Hepatocyte (in vitro differentiated cells): Measurements from ENCODE around the gene BCL2A1. TPM values are rescaled to one million over a fixed set of nuclear protein-coding genes. Genes with fewer than 3 reads are reported as not detected.

Experiments
- DNase-seq: peaks from one replicate; pipeline ENCODE4 v3.0.0-alpha.2; 2016; ENCODE audit warnings: low spot score
- H2AFZ ChIP-seq: fragments of 200-600 bp; sonication (generic); 2 replicates; pipeline ENCODE4 v1.6.0; 2016; ENCODE audit warnings: antibody characterized with exemption, mild to moderate bottlenecking
- H3K27ac ChIP-seq: fragments of 200-600 bp; sonication (generic); 2 replicates; pipeline ENCODE4 v1.5.1; 2016; ENCODE audit warnings: mild to moderate bottlenecking
- H3K27me3 ChIP-seq: fragments of 200-600 bp; sonication (generic); 2 replicates; pipeline ENCODE4 v1.6.1; 2016
- H3K36me3 ChIP-seq: fragments of 200-600 bp; sonication (generic); replicated peaks from 2 replicates; pipeline ENCODE4 v1.5.1; 2016; ENCODE audit warnings: low read depth; ENCODE audit not compliant: insufficient read depth
- H3K4me1 ChIP-seq: fragments of 200-600 bp; sonication (generic); 2 replicates; pipeline ENCODE4 v1.5.1; 2016; ENCODE audit warnings: mild to moderate bottlenecking, moderate library complexity; ENCODE audit not compliant: insufficient read depth
- H3K4me2 ChIP-seq: fragments of 200-600 bp; sonication (generic); 2 replicates; pipeline ENCODE4 v1.6.0; 2016
- H3K4me3 ChIP-seq: fragments of 200-600 bp; sonication (generic); 2 replicates; pipeline ENCODE4 v1.5.1; 2016; ENCODE audit warnings: mild to moderate bottlenecking
- H3K79me2 ChIP-seq: fragments of 200-600 bp; sonication (generic); 2 replicates; pipeline ENCODE4 v1.6.0; 2017; ENCODE audit warnings: mild to moderate bottlenecking
- H3K9me2 ChIP-seq: fragments of 200-600 bp; sonication (generic); replicated peaks from 2 replicates; pipeline ENCODE4 v1.6.0; 2017; ENCODE audit warnings: mild to moderate bottlenecking; ENCODE audit not compliant: insufficient read depth
- H3K9me3 ChIP-seq: fragments of 200-600 bp; sonication (generic); 2 replicates; pipeline ENCODE4 v1.5.1; 2016; ENCODE audit warnings: low read depth, mild to moderate bottlenecking
- H4K20me1 ChIP-seq: fragments of 200-600 bp; sonication (generic); 2 replicates; pipeline ENCODE4 v1.6.0; 2016; ENCODE audit warnings: mild to moderate bottlenecking; ENCODE audit not compliant: insufficient read depth, poor library complexity, severe bottlenecking
- EZH2 ChIP-seq: fragments of 200-600 bp; sonication (generic); IDR thresholded peaks from 2 replicates; pipeline ENCODE4 v1.6.1; 2016; ENCODE audit warnings: antibody characterized with exemption, mild to moderate bottlenecking, borderline replicate concordance
- EZH2phosphoT487 ChIP-seq: fragments of 200-600 bp; sonication (generic); IDR thresholded peaks from one replicate; pipeline ENCODE4 v1.6.1; 2018; ENCODE audit warnings: antibody characterized with exemption, mild to moderate bottlenecking, low read depth, moderate library complexity; ENCODE audit not compliant: unreplicated experiment, severe bottlenecking
- WGBS: methylation state at CpG from one replicate; pipeline ENCODE4 v1.1.6; 2016; ENCODE audit warnings: low lambda C conversion rate; ENCODE audit errors: missing lambda C conversion rate; 5-methylcytosine and 5-hydroxymethylcytosine counted together
- polyA plus RNA-seq: library from polyadenylated mRNA; unstranded; fragments of >200 nt; fragmentation: Nextera tagmentation; extraction: Ambion mirVana; gene quantifications from 2 replicates; pipeline ENCODE4 v1.2.1, GENCODE V29; 2016
- total RNA-seq: library from RNA; depleted of rRNA; stranded (reverse); fragments of >200 nt; gene quantifications from 2 replicates; pipeline ENCODE4 v1.2.3, GENCODE V29; 2014
- TF ChIP-seq, protein P1 (sequence below): fragments of 200-600 bp; sonication (generic); IDR thresholded peaks from 2 replicates; pipeline ENCODE4 v1.5.1; 2016; ENCODE audit warnings: antibody characterized with exemption, mild to moderate bottlenecking; ENCODE audit not compliant: poor library complexity

BCL2A1 gene
- total and polyA plus RNA-seq, 2 experiments from 2014 or later, result 9.9 to 11.1 TPM

- no peak for DNase-seq
- Histone ChIP-seq H3K4me1 (no peaks in the 10 kb centered on the region), H3K9me2 (no peaks in the 10 kb centered on the region), H3K4me3 (no peak overlapping the region), H3K27ac (no peak overlapping the region), H3K9me3 (no peaks in the 10 kb centered on the region), H3K36me3 (no peaks in the 10 kb centered on the region), H3K27me3 (no peaks in the 10 kb centered on the region), H4K20me1 (no peaks in the 10 kb centered on the region), H3K79me2 (no peaks in the 10 kb centered on the region), H3K4me2 (no peak overlapping the region), H2AFZ (no peak overlapping the region)
- TF ChIP-seq EZH2phosphoT487, result no peak
- TF ChIP-seq, protein P1, sequence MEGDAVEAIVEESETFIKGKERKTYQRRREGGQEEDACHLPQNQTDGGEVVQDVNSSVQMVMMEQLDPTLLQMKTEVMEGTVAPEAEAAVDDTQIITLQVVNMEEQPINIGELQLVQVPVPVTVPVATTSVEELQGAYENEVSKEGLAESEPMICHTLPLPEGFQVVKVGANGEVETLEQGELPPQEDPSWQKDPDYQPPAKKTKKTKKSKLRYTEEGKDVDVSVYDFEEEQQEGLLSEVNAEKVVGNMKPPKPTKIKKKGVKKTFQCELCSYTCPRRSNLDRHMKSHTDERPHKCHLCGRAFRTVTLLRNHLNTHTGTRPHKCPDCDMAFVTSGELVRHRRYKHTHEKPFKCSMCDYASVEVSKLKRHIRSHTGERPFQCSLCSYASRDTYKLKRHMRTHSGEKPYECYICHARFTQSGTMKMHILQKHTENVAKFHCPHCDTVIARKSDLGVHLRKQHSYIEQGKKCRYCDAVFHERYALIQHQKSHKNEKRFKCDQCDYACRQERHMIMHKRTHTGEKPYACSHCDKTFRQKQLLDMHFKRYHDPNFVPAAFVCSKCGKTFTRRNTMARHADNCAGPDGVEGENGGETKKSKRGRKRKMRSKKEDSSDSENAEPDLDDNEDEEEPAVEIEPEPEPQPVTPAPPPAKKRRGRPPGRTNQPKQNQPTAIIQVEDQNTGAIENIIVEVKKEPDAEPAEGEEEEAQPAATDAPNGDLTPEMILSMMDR, result no peak
- no peak for TF ChIP-seq EZH2
- WGBS, result 80% methylated on average over 7 of the region's 7 CpGs
These were observed 26.4 kb downstream of the BCL2A1 start for GRCh38 chr15:79944622-79945021.

DNA sequence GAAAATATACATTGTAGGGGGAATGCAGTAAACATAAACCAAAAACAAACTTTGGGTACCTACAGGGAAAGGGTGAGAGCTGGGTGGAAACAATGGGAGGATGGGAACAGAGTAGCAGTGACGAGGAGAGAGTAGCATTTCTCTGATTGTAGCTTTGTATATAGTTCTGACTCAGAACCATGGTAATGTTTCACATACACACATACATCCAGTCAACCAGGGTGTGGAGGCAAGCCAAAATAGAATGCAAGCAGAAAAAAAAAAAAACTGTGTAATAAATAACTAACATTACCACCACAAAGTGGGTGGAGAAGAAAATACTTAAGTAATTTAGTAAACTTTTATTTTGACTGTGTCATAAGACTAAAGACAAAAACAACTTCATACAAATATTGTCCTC, 27.2 kb downstream of the BCL2A1 start:
- H3K27ac ChIP-seq, result no peak overlapping the region
- no peak overlapping the region for H2AFZ ChIP-seq
- H3K79me2 ChIP-seq, result no peaks in the 10 kb centered on the region
- no peaks in the 10 kb centered on the region for H4K20me1 ChIP-seq
- H3K27me3 ChIP-seq, result no peaks in the 10 kb centered on the region
- H3K36me3 ChIP-seq, result no peaks in the 10 kb centered on the region
- 60% methylated on average over 1 of the region's 1 CpG for WGBS
- no peak overlapping the region for H3K4me3 ChIP-seq
- TF ChIP-seq EZH2phosphoT487, result no peak
- no peaks in the 10 kb centered on the region for H3K9me2 ChIP-seq
- no peak overlapping the region for H3K4me2 ChIP-seq
- no peaks in the 10 kb centered on the region for H3K9me3 ChIP-seq
- no peaks in the 10 kb centered on the region for H3K4me1 ChIP-seq
- DNase-seq, result no peak

DNA sequence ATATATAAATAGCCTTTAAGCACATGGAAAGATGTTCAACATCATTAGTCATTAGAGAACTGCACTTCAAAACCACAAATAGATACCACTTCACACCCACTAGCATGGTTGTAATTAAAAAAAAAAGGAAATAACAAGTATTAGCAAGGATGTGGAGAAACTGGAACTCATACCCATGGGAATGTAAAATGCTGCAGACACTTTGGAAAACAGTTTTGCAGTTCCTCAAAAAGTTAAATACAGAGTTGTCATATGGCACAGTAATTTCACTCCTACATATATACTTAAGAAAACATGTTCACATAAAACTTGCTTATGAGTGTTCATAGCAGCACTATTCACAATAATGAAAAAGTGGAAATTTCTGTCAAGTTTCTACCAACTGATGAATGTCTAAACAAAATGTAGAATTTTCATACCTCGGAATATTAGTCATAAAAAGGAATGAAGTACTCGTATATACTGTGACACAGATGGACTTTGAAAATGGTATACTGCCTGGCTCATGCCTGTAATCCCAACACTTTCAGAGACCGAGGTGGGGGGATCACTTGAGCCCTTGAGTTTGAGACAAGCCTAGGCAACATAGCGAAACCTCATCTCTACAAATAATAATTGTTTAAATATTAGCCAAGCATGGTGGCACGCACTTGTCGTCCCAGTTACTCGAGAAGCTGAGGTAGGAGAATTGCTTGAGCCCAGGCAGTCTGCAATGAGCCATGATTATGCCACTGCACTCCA, 28.1 kb downstream of the BCL2A1 start:
- no peaks in the 10 kb centered on the region for H3K9me3 ChIP-seq
- TF ChIP-seq, protein P1, result no peak
- TF ChIP-seq EZH2phosphoT487 (no peak), EZH2 (no peak)
- H3K36me3 ChIP-seq, result no peaks in the 10 kb centered on the region
- H3K9me2 ChIP-seq, result no peaks in the 10 kb centered on the region
- WGBS, result 92% methylated on average over 7 of the region's 7 CpGs
- H3K27ac ChIP-seq, result no peak overlapping the region
- no peaks in the 10 kb centered on the region for H3K79me2 ChIP-seq
- H4K20me1 ChIP-seq, result no peaks in the 10 kb centered on the region
- no peak overlapping the region for H2AFZ ChIP-seq
- H3K4me2 ChIP-seq, result no peak overlapping the region
- H3K4me1 ChIP-seq, result no peaks in the 10 kb centered on the region
- no peak overlapping the region for H3K4me3 ChIP-seq
- DNase-seq, result no peak
- no peaks in the 10 kb centered on the region for H3K27me3 ChIP-seq

- no peak overlapping the region for H2AFZ ChIP-seq
- no peak overlapping the region for H3K27ac ChIP-seq
- 93% methylated on average over 4 of the region's 4 CpGs for WGBS
- H4K20me1 ChIP-seq, result no peaks in the 10 kb centered on the region
- no peak overlapping the region for H3K4me2 ChIP-seq
- H3K9me2 ChIP-seq, result no peaks in the 10 kb centered on the region
- no peaks in the 10 kb centered on the region for H3K36me3 ChIP-seq
- no peak overlapping the region for H3K4me3 ChIP-seq
- no peaks in the 10 kb centered on the region for H3K27me3 ChIP-seq
- no peaks in the 10 kb centered on the region for H3K9me3 ChIP-seq
- H3K79me2 ChIP-seq, result no peaks in the 10 kb centered on the region
- no peak for DNase-seq
- peaks cover 11% of the 10 kb centered on the region for H3K4me1 ChIP-seq
- no peak for TF ChIP-seq EZH2
- no peak for TF ChIP-seq EZH2phosphoT487
- TF ChIP-seq, protein P1, result no peak
These were observed 31.6 kb downstream of the BCL2A1 start for GRCh38 chr15:79939399-79939798.
